ENCODE measurements around the gene NT5DC3.

Gene NT5DC3

GRCh38 chr12:103807561-103808238 lies 33.3 kb downstream of the NT5DC3 start:
- no peak overlapping the region for H3K27ac ChIP-seq (ENCODE audit: low read depth, low read length, poor library complexity, severe bottlenecking)

DNA sequence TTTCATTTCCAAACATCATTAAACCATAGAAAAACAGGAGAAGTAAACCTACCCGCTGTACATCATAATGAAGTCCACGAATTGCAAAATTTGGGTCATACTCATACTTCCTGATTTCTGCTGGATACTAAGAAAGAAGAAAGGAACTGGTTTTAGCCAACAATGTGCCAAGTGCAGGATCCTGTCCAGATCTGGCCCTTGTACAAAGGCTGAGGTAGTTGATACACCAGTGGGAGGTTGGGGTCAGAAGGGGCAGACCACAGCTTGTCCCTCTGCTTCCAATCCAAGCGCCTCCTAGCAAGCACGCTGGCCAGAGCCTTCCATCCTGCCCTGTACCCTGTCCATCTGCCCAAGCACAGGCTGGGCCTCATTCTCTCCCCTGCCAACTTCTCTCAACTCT lies 34.2 kb downstream of the NT5DC3 start:
- no peak overlapping the region for H3K9ac ChIP-seq (ENCODE audit: low read length)
- H3K9me3 ChIP-seq (ENCODE audit: low read length) = no peaks in the 10 kb centered on the region
- H3K9me2 ChIP-seq (ENCODE audit: low read depth, low read length) = no peaks in the 10 kb centered on the region
- no peak for TF ChIP-seq CTCF (IDR thresholded peaks at IDR 0.05; ENCODE audit: low read length)
- no peak for TF ChIP-seq EZH2 (IDR thresholded peaks at IDR 0.05; ENCODE audit: borderline replicate concordance, low read length)
- H3K4me3 ChIP-seq (ENCODE audit: low read depth, low read length, poor library complexity, severe bottlenecking) = no peak overlapping the region
- H3K27me3 ChIP-seq (ENCODE audit: insufficient read depth, low read length) = no peaks in the 10 kb centered on the region
- no peak overlapping the region for H3K4me2 ChIP-seq (ENCODE audit: low read length)
- no peaks in the 10 kb centered on the region for H4K20me1 ChIP-seq (ENCODE audit: insufficient read depth, low read length)
- H3K79me2 ChIP-seq (ENCODE audit: insufficient read depth, low read length) = no peaks in the 10 kb centered on the region
- H3K4me1 ChIP-seq (ENCODE audit: insufficient read depth, low read length, severe bottlenecking) = no peaks in the 10 kb centered on the region
- H3F3A ChIP-seq (ENCODE audit: insufficient read depth, low read length) = no peaks in the 10 kb centered on the region
- no peaks in the 10 kb centered on the region for H3K36me3 ChIP-seq (ENCODE audit: insufficient read depth, low read length)
- H3K27ac ChIP-seq (ENCODE audit: low read depth, low read length, poor library complexity, severe bottlenecking) = no peak overlapping the region
- no peak overlapping the region for H2AFZ ChIP-seq (ENCODE audit: low read length)

More at GRCh38 chr12:103807561-103808238, 33.3 kb downstream of the NT5DC3 start:
- Histone ChIP-seq H2AFZ (ENCODE audit: low read length) (no peak overlapping the region), H3K4me1 (ENCODE audit: insufficient read depth, low read length, severe bottlenecking) (no peaks in the 10 kb centered on the region), H3K36me3 (ENCODE audit: insufficient read depth, low read length) (no peaks in the 10 kb centered on the region), H3K9me3 (ENCODE audit: low read length) (no peaks in the 10 kb centered on the region), H3K27me3 (ENCODE audit: insufficient read depth, low read length) (no peaks in the 10 kb centered on the region), H4K20me1 (ENCODE audit: insufficient read depth, low read length) (no peaks in the 10 kb centered on the region), H3F3A (ENCODE audit: insufficient read depth, low read length) (no peaks in the 10 kb centered on the region), H3K9me2 (ENCODE audit: low read depth, low read length) (no peaks in the 10 kb centered on the region), H3K9ac (ENCODE audit: low read length) (no peak overlapping the region), H3K4me2 (ENCODE audit: low read length) (no peak overlapping the region), H3K79me2 (ENCODE audit: insufficient read depth, low read length) (no peaks in the 10 kb centered on the region), H3K4me3 (ENCODE audit: low read depth, low read length, poor library complexity, severe bottlenecking) (no peak overlapping the region)
- TF ChIP-seq EZH2 (IDR thresholded peaks at IDR 0.05; ENCODE audit: borderline replicate concordance, low read length) (no peak), CTCF (IDR thresholded peaks at IDR 0.05; ENCODE audit: low read length) (no peak)

GRCh38 chr12:103805655-103806360 lies 35.2 kb downstream of the NT5DC3 start:
- Histone ChIP-seq H3K79me2 (ENCODE audit: insufficient read depth, low read length) (no peaks in the 10 kb centered on the region), H3K27me3 (ENCODE audit: insufficient read depth, low read length) (no peaks in the 10 kb centered on the region), H3F3A (ENCODE audit: insufficient read depth, low read length) (no peaks in the 10 kb centered on the region), H3K9ac (ENCODE audit: low read length) (no peak overlapping the region), H3K9me3 (ENCODE audit: low read length) (no peaks in the 10 kb centered on the region), H3K4me1 (ENCODE audit: insufficient read depth, low read length, severe bottlenecking) (no peaks in the 10 kb centered on the region), H3K4me3 (ENCODE audit: low read depth, low read length, poor library complexity, severe bottlenecking) (no peak overlapping the region), H3K27ac (ENCODE audit: low read depth, low read length, poor library complexity, severe bottlenecking) (no peak overlapping the region), H3K4me2 (ENCODE audit: low read length) (no peak overlapping the region), H3K9me2 (ENCODE audit: low read depth, low read length) (no peaks in the 10 kb centered on the region), H3K36me3 (ENCODE audit: insufficient read depth, low read length) (no peaks in the 10 kb centered on the region), H4K20me1 (ENCODE audit: insufficient read depth, low read length) (no peaks in the 10 kb centered on the region), H2AFZ (ENCODE audit: low read length) (no peak overlapping the region)
- no peak for TF ChIP-seq CTCF (IDR thresholded peaks at IDR 0.05; ENCODE audit: low read length)

Data from OCI-LY1 (cell line).